CD4-positive, alpha-beta T cell treated with Interleukin-6 at 100 ng/mL for 8 hours (primary cell): Measurements from ENCODE around the gene KDELR1.

Source experiments
- DNase-seq: peaks from one replicate; pipeline ENCODE4 v3.0.0-alpha.2; 2020; ENCODE audit warnings: mixed read lengths, low spot score

KDELR1 gene

GRCh38 chr19:48391100-48392005 lies at the start of gene KDELR1:
Gene KDELR1, minus strand, starts transcription at chr19:48391551. Its CDS starts 193 bp downstream, at chr19:48391358.
- peak; percentile 57 for DNase-seq

GRCh38 chr19:48436586-48436985 lies 45.2 kb upstream of the KDELR1 start:
- no peak for DNase-seq

GRCh38 chr19:48433337-48433736 lies 42.0 kb upstream of the KDELR1 start:
- DNase-seq, result no peak

- DNase-seq, result no peak
Measured at GRCh38 chr19:48428670-48429069, 37.3 kb upstream of the KDELR1 start.

DNA sequence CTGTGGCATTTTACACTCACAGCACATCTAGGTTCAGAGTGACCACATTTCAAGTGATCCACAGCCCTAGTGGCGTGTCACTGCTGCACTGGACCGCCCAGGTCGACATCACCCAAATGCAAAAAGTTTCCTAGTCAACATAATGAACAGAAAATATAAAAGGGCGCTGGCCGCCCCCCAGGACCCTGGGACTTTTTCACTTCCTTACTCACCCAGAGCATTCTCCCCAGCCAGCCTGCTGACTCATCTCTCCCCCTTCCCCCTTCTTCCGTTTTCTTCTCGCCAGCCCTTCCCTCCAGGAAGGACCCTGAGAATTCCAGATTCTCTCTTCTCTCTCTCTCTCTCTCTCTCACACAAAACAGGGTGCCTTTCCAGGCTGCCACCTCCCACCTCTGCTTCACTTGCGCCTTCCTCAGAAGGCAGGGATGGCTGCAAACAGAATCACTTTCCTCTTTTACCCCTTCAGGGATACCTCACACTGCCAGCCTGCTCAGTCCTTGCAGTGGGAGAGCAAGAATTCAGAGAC lies 33.4 kb upstream of the KDELR1 start:
- DNase-seq, result no peak

DNA sequence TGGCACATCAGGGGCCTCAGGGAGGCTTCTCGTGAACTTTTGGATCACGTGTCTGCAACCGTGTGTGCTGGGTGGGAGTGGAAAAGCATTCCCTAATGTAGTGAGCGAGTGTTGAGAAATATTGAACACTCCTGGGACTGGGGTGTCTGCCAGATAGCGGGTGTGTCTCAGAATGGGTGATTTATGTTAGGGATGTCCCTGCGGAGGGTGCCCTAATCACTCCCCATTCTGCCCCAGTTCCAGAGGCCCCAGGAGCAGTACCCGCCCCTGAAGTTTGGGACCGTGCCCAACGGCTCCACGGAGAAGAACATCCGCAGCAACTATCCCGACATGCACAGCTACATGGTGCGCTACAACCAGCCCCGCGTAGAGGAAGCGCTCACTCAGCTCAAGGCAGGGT lies 30.2 kb upstream of the KDELR1 start:
- DNase-seq, result no peak

DNA sequence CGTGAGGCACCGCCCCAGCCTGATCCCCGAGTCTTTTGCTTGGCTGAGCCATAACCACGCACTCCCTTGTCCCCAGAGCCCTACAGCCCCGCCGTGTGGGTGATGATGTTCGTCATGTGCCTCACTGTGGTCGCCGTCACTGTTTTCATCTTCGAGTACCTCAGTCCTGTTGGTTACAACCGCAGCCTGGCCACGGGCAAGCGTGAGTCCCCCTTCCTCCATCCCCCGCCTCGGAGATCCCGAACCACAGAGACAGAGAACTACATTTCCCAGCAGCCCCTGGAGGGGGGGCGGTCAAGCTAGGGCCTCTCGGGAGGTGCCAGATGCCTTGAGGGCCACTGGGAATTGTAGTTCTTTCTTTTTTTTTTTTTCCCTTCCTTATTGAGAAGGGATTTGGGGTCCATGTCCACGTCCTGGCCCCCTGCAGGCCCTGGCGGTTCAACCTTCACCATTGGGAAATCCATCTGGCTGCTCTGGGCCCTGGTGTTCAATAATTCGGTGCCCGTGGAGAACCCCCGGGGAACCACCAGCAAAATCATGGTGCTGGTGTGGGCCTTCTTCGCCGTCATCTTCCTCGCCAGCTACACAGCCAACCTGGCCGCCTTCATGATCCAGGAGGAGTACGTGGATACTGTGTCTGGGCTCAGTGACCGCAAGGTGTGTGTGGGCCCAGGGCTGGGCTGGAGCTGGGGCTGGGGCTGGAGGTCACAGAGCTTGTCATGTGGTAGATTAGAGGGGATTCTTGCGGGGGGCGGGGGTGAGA lies 28.0 kb upstream of the KDELR1 start:
- peak; percentile 74 for DNase-seq

DNA sequence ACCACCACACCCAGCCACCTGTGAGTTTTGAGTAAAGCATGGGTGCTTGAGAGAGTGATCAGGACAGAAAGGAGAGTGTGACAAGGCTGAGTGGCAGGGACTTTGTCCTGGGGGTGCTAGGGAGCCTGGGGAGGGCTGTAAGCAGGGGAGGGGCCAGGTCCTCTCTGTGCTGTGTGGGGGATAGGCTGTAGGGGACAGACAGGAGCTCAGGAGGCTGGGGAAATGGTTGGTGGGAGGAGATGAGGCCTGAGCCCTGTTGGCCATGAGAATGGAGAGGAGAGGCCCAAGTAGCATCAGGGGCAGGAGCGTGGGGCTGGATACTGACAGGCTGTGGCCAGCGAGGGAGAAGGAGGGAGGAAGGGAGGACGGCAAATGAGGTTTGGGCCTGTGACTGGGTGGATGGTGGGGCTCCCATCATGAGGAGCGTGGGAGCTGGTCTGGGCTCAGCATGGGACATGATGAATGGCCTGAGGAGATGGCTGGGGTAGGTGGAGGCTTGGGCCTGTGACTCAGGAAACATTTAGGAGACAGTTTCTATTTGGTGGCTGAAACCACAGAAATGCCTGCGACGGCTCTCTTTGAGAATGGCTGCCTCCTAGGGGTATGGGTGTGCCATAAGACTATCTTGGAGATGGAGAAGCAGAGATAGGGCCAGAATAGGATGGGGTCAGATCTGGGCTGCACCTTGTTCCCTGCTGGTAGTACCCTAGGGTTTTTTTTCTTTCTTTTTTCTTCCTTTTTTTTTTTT lies 27.1 kb upstream of the KDELR1 start:
- no peak for DNase-seq

- DNase-seq, result no peak
Measured at GRCh38 chr19:48417421-48417820, 26.1 kb upstream of the KDELR1 start.

DNA sequence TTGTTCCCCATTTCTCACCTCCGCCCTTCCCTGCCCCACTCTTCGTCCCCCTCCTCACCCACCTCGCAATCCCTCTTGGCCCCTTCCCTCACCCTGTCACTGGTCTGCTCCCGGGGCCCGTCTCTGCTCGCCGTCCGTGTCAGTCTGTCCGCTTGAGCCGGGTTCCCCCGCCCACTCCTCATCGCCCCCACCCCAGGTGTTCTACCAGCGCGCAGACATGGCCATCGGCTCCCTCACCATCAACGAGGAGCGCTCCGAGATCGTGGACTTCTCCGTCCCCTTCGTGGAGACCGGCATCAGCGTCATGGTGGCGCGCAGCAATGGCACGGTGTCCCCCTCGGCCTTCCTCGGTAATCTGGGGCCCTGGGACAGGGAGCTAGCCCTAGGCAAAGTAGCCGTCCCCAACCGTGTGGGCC lies 24.5 kb upstream of the KDELR1 start:
- DNase-seq, result no peak

DNA sequence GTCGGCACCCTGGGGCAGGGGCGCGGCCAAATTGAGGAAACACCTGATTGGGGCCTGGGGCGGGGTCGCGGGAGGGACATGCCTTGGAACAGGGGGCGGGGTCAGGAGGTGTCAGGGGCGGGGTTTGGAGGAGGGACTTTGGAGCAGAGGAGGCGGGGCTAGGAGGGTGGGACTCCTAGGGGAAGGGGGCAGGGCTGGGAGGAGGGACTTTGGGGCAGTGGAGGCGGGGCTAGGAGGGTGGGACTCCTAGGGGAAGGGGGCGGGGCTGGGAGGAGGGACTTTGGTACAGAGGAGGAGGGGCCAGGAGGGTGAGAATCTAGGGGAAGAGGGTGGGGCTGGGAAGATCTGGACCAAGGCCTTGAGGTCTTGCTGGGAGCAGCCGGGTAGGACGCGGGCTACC lies 24.0 kb upstream of the KDELR1 start:
- DNase-seq, result peak; percentile 69

GRCh38 chr19:48413879-48414587 lies 22.7 kb upstream of the KDELR1 start:
- no peak for DNase-seq

GRCh38 chr19:48405850-48406249 lies 14.5 kb upstream of the KDELR1 start:
- DNase-seq, result no peak

DNA sequence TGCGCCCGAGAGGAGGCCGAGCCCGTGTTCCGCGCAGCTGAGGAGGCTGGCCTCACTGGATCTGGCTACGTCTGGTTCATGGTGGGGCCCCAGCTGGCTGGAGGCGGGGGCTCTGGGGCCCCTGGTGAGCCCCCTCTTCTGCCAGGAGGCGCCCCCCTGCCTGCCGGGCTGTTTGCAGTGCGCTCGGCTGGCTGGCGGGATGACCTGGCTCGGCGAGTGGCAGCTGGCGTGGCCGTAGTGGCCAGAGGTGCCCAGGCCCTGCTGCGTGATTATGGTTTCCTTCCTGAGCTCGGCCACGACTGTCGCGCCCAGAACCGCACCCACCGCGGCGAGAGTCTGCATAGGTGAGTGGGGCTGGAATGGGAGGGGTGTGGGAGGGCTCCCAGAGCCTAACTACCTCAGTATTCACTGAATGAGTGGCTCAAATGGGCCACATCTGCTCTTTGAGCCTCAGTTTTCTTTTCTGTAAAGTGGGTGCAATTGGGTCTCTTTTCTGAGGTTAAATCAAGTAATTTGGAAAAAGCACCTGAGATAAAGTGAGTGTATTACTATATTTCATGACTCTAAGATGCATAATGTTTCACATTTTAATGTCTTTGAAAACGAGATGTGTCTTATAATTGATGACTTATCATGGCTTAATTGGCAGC lies 13.8 kb upstream of the KDELR1 start:
- no peak for DNase-seq

DNA sequence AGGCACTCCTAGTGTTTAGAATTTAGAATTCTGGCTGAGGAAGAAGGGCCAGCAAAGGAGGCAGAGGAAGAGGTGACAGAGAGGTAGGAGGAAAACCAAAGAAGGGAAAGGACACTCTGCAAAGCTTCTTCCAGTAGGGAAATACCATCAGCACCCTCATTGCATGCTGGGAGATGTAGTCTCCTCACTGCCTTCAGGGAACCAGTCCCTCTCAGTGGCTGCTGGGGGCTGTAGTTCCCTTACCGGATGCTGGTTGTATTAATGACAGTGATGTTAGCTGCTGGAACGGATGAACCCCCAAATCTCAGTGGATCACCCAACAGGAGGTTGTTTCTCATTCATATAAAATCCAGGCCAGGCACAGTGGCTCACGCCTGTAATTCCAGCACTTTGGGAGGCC lies 12.3 kb upstream of the KDELR1 start:
- DNase-seq, result peak; percentile 51

- no peak for DNase-seq
Measured at GRCh38 chr19:48401287-48401686, 9.9 kb upstream of the KDELR1 start.

DNA sequence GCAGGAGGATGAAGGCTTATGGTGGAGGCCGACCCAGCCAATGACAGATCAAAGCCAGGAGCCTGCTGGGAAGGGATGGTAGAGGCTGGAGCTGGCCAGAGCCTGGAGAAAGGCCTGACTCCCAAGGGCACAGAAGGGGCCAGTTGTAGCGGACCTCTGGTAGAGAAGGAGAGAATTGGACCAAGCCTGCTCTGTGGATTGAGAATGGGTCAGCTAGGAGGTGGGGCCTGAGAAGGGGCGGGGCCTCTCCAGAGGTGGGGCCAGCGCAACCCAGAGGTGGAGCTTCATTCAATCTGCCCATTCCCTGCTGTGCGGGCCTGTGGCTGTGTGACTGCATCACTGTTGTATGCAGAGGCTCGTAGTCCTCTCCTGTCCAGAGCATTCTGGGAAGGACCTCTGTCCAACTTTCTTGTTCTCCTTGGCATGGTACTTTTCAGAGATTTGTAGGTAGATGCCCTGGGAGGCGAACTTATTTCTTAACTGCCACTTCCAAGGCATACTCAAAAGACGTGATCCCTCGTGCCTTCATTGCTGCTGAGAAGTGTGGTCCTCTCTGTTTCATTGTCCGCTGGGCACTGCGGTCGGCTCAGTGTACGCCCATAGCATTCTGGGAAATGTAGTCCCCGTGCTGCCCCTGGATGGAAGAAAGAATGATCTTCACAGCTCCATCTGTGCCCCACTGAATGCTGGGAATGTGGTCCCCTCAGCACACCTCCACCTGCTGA lies 8.8 kb upstream of the KDELR1 start:
- no peak for DNase-seq

GRCh38 chr19:48398375-48399235 lies 7.3 kb upstream of the KDELR1 start:
- DNase-seq, result peak; percentile 84

DNA sequence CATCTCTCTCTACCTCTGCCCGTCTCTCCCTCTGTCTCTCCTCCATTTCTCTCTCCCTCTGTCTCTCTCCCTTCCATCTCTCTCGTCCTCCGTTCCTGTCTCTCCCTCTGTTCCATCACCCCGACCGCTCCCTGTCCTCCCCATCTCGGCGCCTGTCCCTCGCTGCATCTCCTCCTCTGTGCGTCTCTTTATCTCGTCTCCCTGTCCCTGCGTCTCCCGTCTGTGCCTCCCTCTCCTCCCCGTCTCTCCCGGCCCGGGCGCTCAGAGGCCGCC lies 6.7 kb upstream of the KDELR1 start:
- no peak for DNase-seq
